Germinal center (tissue), 1 donor: ENCODE data around the gene NR1H3.
"Not testable (repeated sequence)": the region's sequence is repeated elsewhere in the genome, so short reads cannot be mapped to it uniquely, and the experiment has no call there.

Experiments used
- DNase-seq: peaks from one replicate; pipeline ENCODE4 v3.0.0; 2012; ENCODE audit warnings: mixed read lengths, low spot score

NR1H3 gene

GRCh38 chr11:47306484-47306844, 48.7 kb downstream of the NR1H3 start:
- DNase-seq, result no peak

- DNase-seq, result no peak
Measured at GRCh38 chr11:47308050-47308823, 50.4 kb downstream of the NR1H3 start.

DNA sequence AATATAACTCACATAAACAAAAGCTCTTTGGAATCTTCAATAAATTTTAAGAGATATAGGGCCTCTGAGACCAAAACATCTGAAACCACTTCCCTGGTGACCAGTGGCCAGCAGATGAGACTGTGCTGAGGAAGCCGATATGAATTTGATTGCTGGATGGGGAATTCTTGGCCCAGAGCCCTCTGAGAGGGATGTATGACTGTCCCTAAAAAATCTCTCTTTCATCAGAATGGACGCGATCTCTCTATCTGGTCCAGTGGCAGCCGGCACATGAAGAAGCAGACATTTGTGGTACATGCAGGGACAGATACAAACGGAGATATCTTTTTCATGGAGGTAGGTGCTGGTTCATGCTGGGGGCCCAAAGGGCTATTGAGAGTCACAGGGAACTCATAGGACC, 57.2 kb downstream of the NR1H3 start:
- no peak for DNase-seq

- not testable (repeated sequence) for DNase-seq
Measured at GRCh38 chr11:47316501-47316900, 58.7 kb downstream of the NR1H3 start.

GRCh38 chr11:47317064-47317828, 59.5 kb downstream of the NR1H3 start:
- DNase-seq, result peak; percentile 77

- DNase-seq, result peak; percentile 72
Measured at GRCh38 chr11:47318166-47318565, 60.4 kb downstream of the NR1H3 start.
